Prostate gland (tissue), 2 donors: ENCODE data around the gene NCAN.

Experiments used
- POLR2A ChIP-seq: fragments of 450-650 bp; IDR thresholded peaks from one replicate; pipeline ENCODE4 v1.6.1; 2016; ENCODE audit warnings: antibody characterized with exemption, mild to moderate bottlenecking
- POLR2AphosphoS5 ChIP-seq: sonication (generic); formaldehyde crosslinking; IDR thresholded peaks from one replicate; pipeline ENCODE4 v1.6.1; 2017; ENCODE audit warnings: antibody characterized with exemption
- TF ChIP-seq, protein P1 (sequence below), 4 experiments: fragments of 200-600 bp in 2 of 4; fragments of 450-650 bp in 2 of 4; sonication (generic) in 2 of 4; IDR thresholded peaks; 1 replicate in 3 of 4; 2 replicates in 1 of 4; pipeline ENCODE4 v1.5.1; 2016 to 2019; ENCODE audit warnings: antibody characterized with exemption in 4 of 4, mild to moderate bottlenecking in 2 of 4, moderate library complexity in 2 of 4

DNA sequence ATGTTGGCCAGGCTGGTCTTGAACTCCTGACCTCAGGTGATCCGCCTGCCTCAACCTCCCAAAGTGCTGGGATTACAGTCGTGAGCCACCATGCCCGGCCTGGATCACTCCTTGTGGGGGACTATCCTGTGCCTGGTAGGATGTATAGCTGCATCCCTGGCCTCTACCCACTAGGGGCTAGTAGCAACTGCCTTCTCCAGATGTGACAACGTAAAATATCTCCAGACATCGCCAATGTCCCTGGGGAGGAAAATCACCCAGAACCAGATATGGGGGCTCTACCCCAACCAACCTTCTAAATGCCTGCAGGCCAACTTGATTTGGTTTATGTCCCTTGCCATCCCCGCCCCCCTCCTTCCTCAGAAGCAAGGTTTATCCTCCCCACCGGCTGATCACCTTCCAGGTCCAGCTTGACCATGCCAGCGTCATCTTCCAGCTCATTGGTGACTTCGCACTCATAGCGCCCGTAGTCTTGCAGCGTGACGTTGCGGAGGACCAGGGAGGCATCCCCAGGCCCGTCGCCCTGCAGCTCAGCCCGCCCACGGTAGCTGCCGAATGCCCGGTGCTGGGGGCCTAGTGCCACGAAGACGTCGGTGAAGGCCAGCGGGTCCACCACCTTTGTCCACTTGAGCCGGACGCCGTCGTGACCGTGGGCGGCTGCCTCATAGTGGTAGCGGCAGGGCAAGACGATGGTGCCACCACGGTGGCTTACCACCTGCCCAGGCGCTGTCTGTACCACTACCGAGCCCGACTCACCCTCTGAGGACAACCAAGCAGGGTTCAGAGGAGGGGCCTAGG is 48.9 kb downstream of the NCAN start:
- TF ChIP-seq POLR2A, result no peak
- no peak for TF ChIP-seq POLR2AphosphoS5
- TF ChIP-seq, protein P1, sequence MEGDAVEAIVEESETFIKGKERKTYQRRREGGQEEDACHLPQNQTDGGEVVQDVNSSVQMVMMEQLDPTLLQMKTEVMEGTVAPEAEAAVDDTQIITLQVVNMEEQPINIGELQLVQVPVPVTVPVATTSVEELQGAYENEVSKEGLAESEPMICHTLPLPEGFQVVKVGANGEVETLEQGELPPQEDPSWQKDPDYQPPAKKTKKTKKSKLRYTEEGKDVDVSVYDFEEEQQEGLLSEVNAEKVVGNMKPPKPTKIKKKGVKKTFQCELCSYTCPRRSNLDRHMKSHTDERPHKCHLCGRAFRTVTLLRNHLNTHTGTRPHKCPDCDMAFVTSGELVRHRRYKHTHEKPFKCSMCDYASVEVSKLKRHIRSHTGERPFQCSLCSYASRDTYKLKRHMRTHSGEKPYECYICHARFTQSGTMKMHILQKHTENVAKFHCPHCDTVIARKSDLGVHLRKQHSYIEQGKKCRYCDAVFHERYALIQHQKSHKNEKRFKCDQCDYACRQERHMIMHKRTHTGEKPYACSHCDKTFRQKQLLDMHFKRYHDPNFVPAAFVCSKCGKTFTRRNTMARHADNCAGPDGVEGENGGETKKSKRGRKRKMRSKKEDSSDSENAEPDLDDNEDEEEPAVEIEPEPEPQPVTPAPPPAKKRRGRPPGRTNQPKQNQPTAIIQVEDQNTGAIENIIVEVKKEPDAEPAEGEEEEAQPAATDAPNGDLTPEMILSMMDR (IDR thresholded peaks at IDR 0.05), result no peak
